SK-N-SH (cell line): ENCODE data around the gene GBX2. TPM values are rescaled to one million over a fixed set of nuclear protein-coding genes. Genes with fewer than 3 reads are reported as not detected.

Experiments
- CTCF ChIA-PET: fragments of 300-600, 350-600 bp; formaldehyde crosslinking; extraction: SDS; loops from one replicate; lab custom pipeline; 2021; lab: Yijun Ruan, JAX
- POLR2A ChIA-PET: fragments of 350-600 bp; sonication (Branson Sonifier 250); formaldehyde crosslinking; extraction: SDS; loops from one replicate; lab custom pipeline; 2020; ENCODE audit warnings: antibody characterized with exemption, inconsistent platforms; lab: Yijun Ruan, JAX
- DNase-seq: peaks from one replicate; pipeline ENCODE4 v3.0.0; 2012
- H2AFZ ChIP-seq: fragments of 200-600 bp; sonication (generic); 2 replicates; pipeline ENCODE4 v1.8.1; 2016; ENCODE audit warnings: antibody characterized with exemption, mild to moderate bottlenecking, low read depth
- H3F3A ChIP-seq: fragments of 200-600 bp; sonication (generic); replicated peaks from 2 replicates; pipeline ENCODE3; 2016; ENCODE audit warnings: antibody characterized with exemption, mild to moderate bottlenecking; ENCODE audit not compliant: insufficient read depth
- H3K27ac ChIP-seq, 2 experiments: fragments of 200-500 bp in 1 of 2; fragments of 200-600 bp in 1 of 2; sonication (Bioruptor generic) in 1 of 2; sonication (generic), shearing (Covaris generic) in 1 of 2; 2 replicates each; pipeline versions ENCODE4 v1.5.1 to v1.6.1; 2014 to 2016; ENCODE audit warnings: low read depth in 2 of 2, inconsistent platforms in 1 of 2, low read length in 1 of 2, mild to moderate bottlenecking in 1 of 2, mixed read lengths in 1 of 2
- H3K27me3 ChIP-seq: fragments of 200-600 bp; sonication (generic), shearing (Covaris generic); 2 replicates; pipeline ENCODE4 v1.6.1; 2016; ENCODE audit warnings: mixed run types; ENCODE audit not compliant: insufficient read depth
- H3K36me3 ChIP-seq, 2 experiments: fragments of 200-500 bp in 1 of 2; fragments of 200-600 bp in 1 of 2; sonication (Bioruptor generic) in 1 of 2; sonication (generic) in 1 of 2; replicated peaks in 1 of 2; 2 replicates each; pipeline versions ENCODE3 to v1.5.1; 2014 to 2016; ENCODE audit warnings: low read length in 1 of 2, mild to moderate bottlenecking in 1 of 2; ENCODE audit not compliant: insufficient read depth in 2 of 2, control insufficient read depth in 1 of 2
- H3K4me1 ChIP-seq, 2 experiments: fragments of 200-500 bp in 1 of 2; fragments of 200-600 bp in 1 of 2; sonication (Bioruptor generic) in 1 of 2; sonication (generic), shearing (Covaris generic) in 1 of 2; 2 replicates each; pipeline versions ENCODE4 v1.5.1 to v1.6.1; 2014 to 2016; ENCODE audit warnings: low read depth in 1 of 2, low read length in 1 of 2, mixed run types in 1 of 2; ENCODE audit not compliant: insufficient read depth in 2 of 2, control insufficient read depth in 1 of 2
- H3K4me2 ChIP-seq: fragments of 200-600 bp; sonication (generic), shearing (Covaris generic); 2 replicates; pipeline ENCODE4 v1.6.1; 2017; ENCODE audit warnings: mixed run types
- H3K4me3 ChIP-seq, 2 experiments: fragments of 200-500 bp in 1 of 2; fragments of 200-600 bp in 1 of 2; sonication (Bioruptor generic) in 1 of 2; sonication (generic), shearing (Covaris generic) in 1 of 2; 2 replicates each; pipeline versions ENCODE4 v1.5.1 to v1.8.1; 2014 to 2016; ENCODE audit warnings: low read depth in 2 of 2, inconsistent platforms in 1 of 2, low read length in 1 of 2, mild to moderate bottlenecking in 1 of 2, mixed read lengths in 1 of 2, moderate library complexity in 1 of 2
- H3K79me2 ChIP-seq: fragments of 200-600 bp; sonication (generic); 2 replicates; pipeline ENCODE4 v1.8.1; 2017; ENCODE audit warnings: mild to moderate bottlenecking; ENCODE audit not compliant: insufficient read depth
- H3K9ac ChIP-seq: fragments of 200-600 bp; sonication (generic); 2 replicates; pipeline ENCODE4 v1.6.1; 2017; ENCODE audit warnings: mixed run types
- H3K9me2 ChIP-seq: fragments of 200-600 bp; sonication (generic); 2 replicates; pipeline ENCODE4 v1.6.1; 2017; ENCODE audit warnings: mixed run types
- H3K9me3 ChIP-seq: fragments of 200-600 bp; sonication (generic); 2 replicates; pipeline ENCODE4 v1.6.1; 2017; ENCODE audit warnings: mixed run types, mild to moderate bottlenecking, moderate library complexity
- H4K20me1 ChIP-seq: fragments of 200-600 bp; sonication (generic); 2 replicates; pipeline ENCODE4 v1.6.1; 2017; ENCODE audit warnings: mild to moderate bottlenecking, mixed run types; ENCODE audit not compliant: insufficient read depth
- EZH2phosphoT487 ChIP-seq: fragments of 200-600 bp; sonication (generic); IDR thresholded peaks from 2 replicates; pipeline ENCODE4 v1.6.1; 2017; ENCODE audit warnings: low read depth, mixed run types, mild to moderate bottlenecking, antibody characterized with exemption, moderate library complexity, borderline replicate concordance
- FOSL2 ChIP-seq: IDR thresholded peaks from 2 replicates; pipeline ENCODE4 v1.4.0; 2012; ENCODE audit warnings: low read depth, mild to moderate bottlenecking, moderate library complexity, borderline replicate concordance
- IRF3 ChIP-seq: fragments of 150-350 bp; IDR thresholded peaks from 2 replicates; pipeline ENCODE4 v1.6.1; 2016; ENCODE audit warnings: mild to moderate bottlenecking, low read depth, low read length
- MAX ChIP-seq: IDR thresholded peaks from 2 replicates; pipeline ENCODE4 v1.4.0; 2012; ENCODE audit warnings: low read depth
- MXI1 ChIP-seq: IDR thresholded peaks from 2 replicates; pipeline ENCODE4 v1.6.1; 2012; ENCODE audit warnings: mild to moderate bottlenecking, low read depth, low read length, improper control_type of control experiment
- PBX3 ChIP-seq: IDR thresholded peaks from 2 replicates; pipeline ENCODE4; 2012
- POLR2AphosphoS5 ChIP-seq: IDR thresholded peaks from 2 replicates; pipeline ENCODE4 v1.6.1; 2012; ENCODE audit warnings: low read depth, low read length
- RAD21 ChIP-seq: IDR thresholded peaks from 2 replicates; pipeline ENCODE4 v1.6.1; 2012; ENCODE audit warnings: mild to moderate bottlenecking, low read length
- REST ChIP-seq: IDR thresholded peaks from 2 replicates; pipeline ENCODE4 v1.6.1; 2012; ENCODE audit warnings: mild to moderate bottlenecking, low read depth, low read length, moderate library complexity
- RFX5 ChIP-seq: IDR thresholded peaks from 2 replicates; pipeline ENCODE4 v1.6.1; 2012; ENCODE audit warnings: mild to moderate bottlenecking, improper control_type of control experiment, low read length
- RXRA ChIP-seq: IDR thresholded peaks from 2 replicates; pipeline ENCODE4 v1.4.0; 2012; ENCODE audit warnings: low read depth, mild to moderate bottlenecking, borderline replicate concordance
- SMC3 ChIP-seq: IDR thresholded peaks from 2 replicates; pipeline ENCODE4 v1.6.1; 2012; ENCODE audit warnings: low read depth, low read length, improper control_type of control experiment
- TEAD4 ChIP-seq: IDR thresholded peaks from 2 replicates; pipeline ENCODE4 v1.4.0; 2012; ENCODE audit warnings: mild to moderate bottlenecking, borderline replicate concordance; ENCODE audit not compliant: insufficient read depth
- USF1 ChIP-seq: IDR thresholded peaks from 2 replicates; pipeline ENCODE4 v1.4.0; 2012; ENCODE audit warnings: low read depth, borderline replicate concordance
- YY1 ChIP-seq: IDR thresholded peaks from 2 replicates; pipeline ENCODE4 v1.4.0; 2012; ENCODE audit warnings: low read depth, mild to moderate bottlenecking
- WGBS: methylation state at CpG from one replicate; pipeline ENCODE4 v1.1.6; 2017; ENCODE audit warnings: low lambda C conversion rate; 5-methylcytosine and 5-hydroxymethylcytosine counted together
- polyA plus RNA-seq, 3 experiments: library from polyadenylated mRNA; depleted of rRNA; stranded (reverse); fragments of >200 nt; gene quantifications; 2 replicates each; pipeline ENCODE4 v1.2.3, GENCODE V29; 2012

The GBX2 gene
- polyA plus RNA-seq, 1 of the 3 experiments (the other 2 are of a cell fraction) = 0.16 TPM

- TF ChIP-seq REST = no peak
- no peak for TF ChIP-seq FOSL2
- no peak for TF ChIP-seq TEAD4
- TF ChIP-seq RAD21 = no peak
- TF ChIP-seq POLR2AphosphoS5 = no peak
- TF ChIP-seq USF1 = no peak
- no peak for TF ChIP-seq IRF3
- TF ChIP-seq, all 33 proteins: peak for 0
These were observed 37.0 kb downstream of the GBX2 start (continued) for GRCh38 chr2:236131073-236131692.

DNA sequence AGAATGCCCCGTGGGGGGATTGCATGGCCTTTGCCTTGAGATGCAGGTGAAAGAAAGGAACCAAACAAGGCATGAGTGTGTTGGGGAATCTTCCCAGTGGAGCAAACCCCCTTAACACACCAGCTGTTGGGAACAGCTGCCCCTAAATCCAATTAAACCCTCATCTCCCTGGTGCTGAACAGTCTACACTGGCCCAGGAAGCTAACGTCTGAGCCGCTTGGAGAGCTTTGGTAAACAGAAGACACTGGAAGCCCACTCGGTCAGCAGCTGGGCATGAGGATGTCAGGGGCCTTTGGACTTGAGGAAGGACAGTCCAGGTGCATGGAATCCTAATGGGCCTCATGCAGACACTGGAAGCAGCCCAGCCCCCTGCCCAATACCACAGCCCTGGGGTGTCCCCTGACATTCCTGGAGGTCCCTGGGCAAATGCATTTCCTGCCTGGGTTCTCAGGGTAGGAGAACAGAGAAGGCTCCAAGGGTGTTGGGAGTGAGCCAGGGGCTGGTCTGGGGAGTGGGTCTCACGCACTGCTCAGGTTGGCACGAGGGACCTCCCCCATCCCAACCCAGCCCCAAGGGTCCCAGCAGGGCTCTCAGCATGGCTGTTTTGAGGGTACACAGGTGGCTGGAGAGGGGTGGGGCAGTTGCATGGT lies 37.7 kb downstream of the GBX2 start:
- Histone ChIP-seq H3K9ac (no peak overlapping the region), H3K79me2 (no peaks in the 10 kb centered on the region), H3K9me2 (no peaks in the 10 kb centered on the region), H3K36me3 (peaks cover 0 to under 1% of the 10 kb centered on the region in 2 experiments), H3K9me3 (no peaks in the 10 kb centered on the region), H3K4me1 (no peaks in the 10 kb centered on the region; a peak in 1 of 4 replicates), H3K4me2 (no peak overlapping the region), H2AFZ (no peak overlapping the region), H3K27me3 (no peaks in the 10 kb centered on the region), H4K20me1 (no peaks in the 10 kb centered on the region), H3K27ac (no peak overlapping the region), H3K4me3 (no peak overlapping the region), H3F3A (no peaks in the 10 kb centered on the region)
- no peak for DNase-seq
- WGBS = 96% methylated on average over 5 of the region's 6 CpGs
- TF ChIP-seq YY1 (no peak), MAX (no peak), SMC3 (no peak), REST (no peak), MXI1 (no peak), EZH2phosphoT487 (no peak), RXRA (no peak), PBX3 (no peak), RFX5 (no peak)
- POLR2A ChIA-PET = no interaction called here
- CTCF ChIA-PET = interaction anchor here (0.6 to 0.7 kb wide), 2 partner anchors 11 to 13 kb away, joined by 3 read pairs; no protein-coding TSS in a partner anchor
